AG04449 (cell line): ENCODE data around the gene IGSF23.
"Not testable (repeated sequence)": the region's sequence is repeated elsewhere in the genome, so short reads cannot be mapped to it uniquely, and the experiment has no call there.

Experiments
- CTCF ChIA-PET: fragments of 350-600 bp; formaldehyde crosslinking; extraction: SDS; loops from one replicate; lab custom pipeline; 2021; ENCODE audit warnings: antibody characterized with exemption; lab: Yijun Ruan, JAX
- POLR2A ChIA-PET: fragments of 400-600, 350-600 bp; formaldehyde crosslinking; extraction: SDS; loops from one replicate; lab custom pipeline; 2020; ENCODE audit warnings: antibody characterized with exemption, inconsistent platforms; lab: Yijun Ruan, JAX
- DNase-seq: peaks from one replicate; pipeline ENCODE4 v3.0.0-alpha.2; 2010; ENCODE audit warnings: low read depth, low spot score
- H3K4me3 ChIP-seq: 2 replicates; pipeline ENCODE4 v1.5.1; 2011; ENCODE audit warnings: low read depth, mild to moderate bottlenecking, control low read depth, low read length
- CTCF ChIP-seq: IDR thresholded peaks from one replicate; pipeline ENCODE4 v1.5.1; 2011; ENCODE audit warnings: mild to moderate bottlenecking, moderate library complexity, low read length, control low read depth, inconsistent platforms; ENCODE audit not compliant: insufficient read depth; ENCODE audit errors: missing control alignments

IGSF23 gene

GRCh38 chr19:44582581-44583265 lies 30.6 kb upstream of the IGSF23 start:
- DNase-seq: no peak
- H3K4me3 ChIP-seq: no peak overlapping the region
- peak; percentile 52 for TF ChIP-seq CTCF
- ChIA-PET CTCF (interaction anchor here (0.6 to 5.3 kb wide), 17 partner anchors 9 to 343 kb away, joined by 3 to 49 read pairs (median 4); partner anchors contain the start of gene ZNF180), POLR2A (no interaction called here)

DNA sequence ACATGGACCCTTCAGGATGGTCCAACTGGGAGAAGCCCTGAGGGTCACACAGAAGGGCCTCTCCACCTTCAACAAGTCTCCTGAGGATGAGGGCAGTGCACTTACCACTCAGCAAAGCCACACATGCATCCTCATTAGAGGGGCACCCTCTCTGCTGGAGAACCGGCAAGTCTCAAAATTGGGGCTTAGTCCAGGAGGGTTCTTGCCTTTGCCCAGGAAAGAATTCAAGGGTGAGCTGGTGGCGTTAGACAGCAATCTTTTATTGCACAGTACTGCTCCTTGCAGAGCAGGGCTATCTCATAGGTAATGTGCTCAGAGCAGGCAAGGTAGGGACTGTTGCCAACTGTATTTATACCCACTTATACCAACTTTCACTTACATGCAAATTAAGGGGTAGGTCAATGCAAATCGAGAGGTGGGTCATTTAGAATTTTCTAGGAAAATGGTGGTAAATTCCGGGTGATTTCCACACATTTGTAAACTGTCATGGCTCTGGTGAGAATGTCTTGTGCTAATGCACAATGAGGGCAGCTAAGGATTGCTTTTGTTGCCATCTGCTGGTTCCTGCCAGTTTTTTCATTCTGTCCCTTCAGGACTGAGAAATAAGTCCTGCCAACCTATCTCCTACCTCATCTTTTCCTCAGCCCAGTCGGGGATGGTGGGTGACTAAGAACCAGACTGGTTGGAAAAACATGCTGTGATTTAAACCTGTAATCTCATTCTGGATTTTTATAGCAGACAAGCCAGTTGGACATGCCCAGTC lies 27.8 kb upstream of the IGSF23 start:
- CTCF ChIA-PET: interaction anchor here (0.9 to 5.3 kb wide), 9 partner anchors 8 to 265 kb away, joined by 3 to 49 read pairs (median 6); no protein-coding TSS in a partner anchor
- peak; percentile 6 for TF ChIP-seq CTCF
- no peak overlapping the region for H3K4me3 ChIP-seq
- POLR2A ChIA-PET: no interaction called here
- no peak for DNase-seq

DNA sequence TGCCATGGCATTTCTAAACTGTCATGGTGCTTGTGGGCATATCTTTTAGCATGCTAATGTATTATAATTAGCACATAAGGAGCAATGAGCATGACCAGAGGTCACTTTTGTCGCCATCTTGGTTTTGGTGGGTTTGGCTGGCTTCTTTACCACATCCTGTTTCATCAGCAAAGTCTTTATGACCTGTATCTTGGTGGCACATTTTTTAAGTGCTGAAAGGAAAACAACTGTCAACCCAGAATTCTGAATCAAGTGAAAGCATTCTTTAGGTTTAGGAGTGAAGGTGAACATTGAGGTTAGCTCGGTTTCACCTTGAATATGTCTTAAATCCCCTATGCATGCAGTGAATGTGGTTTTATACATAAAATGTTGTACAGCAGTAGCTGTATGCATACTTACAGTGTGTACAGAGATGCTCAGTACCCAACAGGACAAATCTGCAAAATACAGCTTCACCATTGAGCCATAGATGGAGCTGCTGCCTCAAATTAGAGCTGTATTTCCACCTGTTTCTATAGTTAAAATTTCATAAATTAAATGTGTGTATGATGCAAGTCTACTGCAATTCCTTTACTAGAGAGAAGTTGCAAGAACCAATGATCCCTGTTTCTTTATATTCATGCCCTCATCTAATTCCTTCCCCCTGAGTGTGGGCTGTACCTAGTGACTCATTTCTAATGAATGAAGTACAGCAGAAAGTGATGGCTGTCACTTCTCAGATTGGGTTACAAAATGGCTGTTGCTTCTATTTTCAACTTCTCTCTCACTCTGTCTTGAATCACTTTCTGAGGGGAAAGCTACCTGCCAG lies 25.2 kb upstream of the IGSF23 start:
- peak; percentile 38 for TF ChIP-seq CTCF
- DNase-seq: peak; percentile 89
- CTCF ChIA-PET: interaction anchor here (0.8 to 4.7 kb wide), 26 partner anchors 11 to 367 kb away, joined by 3 to 53 read pairs (median 5); partner anchors contain the start of genes CLPTM1, NECTIN2 and PVR
- H3K4me3 ChIP-seq: no peak overlapping the region
- POLR2A ChIA-PET: interaction anchor here (1.0 to 1.8 kb wide), 5 partner anchors 15 to 154 kb away, joined by 3 to 12 read pairs (median 4); partner anchors contain the start of gene PVR

DNA sequence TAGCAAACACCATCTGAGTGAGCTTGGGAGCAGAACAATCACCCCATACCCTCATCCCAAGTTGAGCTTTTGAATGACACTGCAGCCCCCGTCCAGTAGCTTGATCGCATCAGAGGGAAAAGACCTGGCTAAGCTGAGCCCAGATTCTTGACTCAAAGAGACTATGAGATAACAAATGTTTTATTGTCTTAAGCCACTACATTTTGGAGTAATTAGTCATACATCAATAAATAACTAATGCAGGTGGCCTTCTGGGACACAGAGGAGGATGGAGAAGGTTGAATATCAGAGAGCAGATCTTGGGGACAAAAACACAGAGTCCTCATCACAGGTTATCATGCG lies 24.6 kb upstream of the IGSF23 start:
- no peak overlapping the region for H3K4me3 ChIP-seq
- CTCF ChIA-PET: interaction anchor here (0.9 to 4.7 kb wide), 24 partner anchors 11 to 366 kb away, joined by 3 to 53 read pairs (median 5); partner anchors contain the start of genes CLPTM1, NECTIN2 and PVR
- TF ChIP-seq CTCF: no peak

DNA sequence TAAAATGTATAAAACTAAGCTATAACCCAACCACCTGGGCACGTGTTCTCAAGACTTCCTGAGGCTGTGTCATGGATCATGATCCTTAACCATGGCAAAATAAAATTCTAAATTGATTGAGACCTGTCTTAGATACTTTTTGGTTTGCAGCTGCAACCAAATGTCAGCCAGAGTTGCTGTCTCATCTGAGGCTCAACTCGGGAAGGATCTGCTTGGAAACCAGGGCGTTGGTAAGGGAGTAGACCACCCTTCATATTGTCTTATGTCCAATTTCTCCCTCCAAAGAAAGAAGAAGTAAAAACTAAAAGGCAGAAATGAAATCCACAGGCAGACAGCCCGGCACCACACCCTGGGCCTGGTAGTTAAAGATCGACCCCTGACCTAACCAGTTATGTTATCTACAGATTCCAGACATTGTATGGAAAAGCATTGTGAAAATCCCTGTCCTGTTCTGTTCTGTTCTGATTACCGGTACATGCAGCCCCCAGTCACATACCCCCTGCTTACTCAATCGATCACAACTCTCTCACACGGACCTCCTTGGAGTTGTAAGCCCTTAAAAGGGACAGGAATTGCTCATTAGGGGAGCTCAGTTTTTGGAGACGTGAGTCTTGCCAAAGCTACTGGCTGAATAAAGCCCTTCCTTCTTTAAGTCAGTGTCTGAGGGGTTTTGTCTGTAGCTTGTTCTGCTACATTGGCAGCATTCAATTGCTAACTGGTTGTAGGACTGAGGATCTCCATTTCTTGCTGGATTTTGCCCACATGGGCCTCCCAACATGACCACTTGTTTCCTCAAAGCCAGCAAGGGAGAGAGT lies 22.9 kb upstream of the IGSF23 start:
- CTCF ChIA-PET: interaction anchor here (1.4 to 4.3 kb wide), 8 partner anchors 11 to 254 kb away, joined by 4 to 53 read pairs (median 8); no protein-coding TSS in a partner anchor
- POLR2A ChIA-PET: interaction anchor here (1.5 kb wide), 1 partner anchor 55 kb away, joined by 5 read pairs; no protein-coding TSS in a partner anchor
- no peak for TF ChIP-seq CTCF
- DNase-seq: no peak
- H3K4me3 ChIP-seq: no peak overlapping the region

More for the DNA sequence above, 24.6 kb upstream of the IGSF23 start:
- POLR2A ChIA-PET: interaction anchor here (1.0 to 1.8 kb wide), 5 partner anchors 15 to 153 kb away, joined by 3 to 12 read pairs (median 4); partner anchors contain the start of gene PVR
- DNase-seq: no peak

DNA sequence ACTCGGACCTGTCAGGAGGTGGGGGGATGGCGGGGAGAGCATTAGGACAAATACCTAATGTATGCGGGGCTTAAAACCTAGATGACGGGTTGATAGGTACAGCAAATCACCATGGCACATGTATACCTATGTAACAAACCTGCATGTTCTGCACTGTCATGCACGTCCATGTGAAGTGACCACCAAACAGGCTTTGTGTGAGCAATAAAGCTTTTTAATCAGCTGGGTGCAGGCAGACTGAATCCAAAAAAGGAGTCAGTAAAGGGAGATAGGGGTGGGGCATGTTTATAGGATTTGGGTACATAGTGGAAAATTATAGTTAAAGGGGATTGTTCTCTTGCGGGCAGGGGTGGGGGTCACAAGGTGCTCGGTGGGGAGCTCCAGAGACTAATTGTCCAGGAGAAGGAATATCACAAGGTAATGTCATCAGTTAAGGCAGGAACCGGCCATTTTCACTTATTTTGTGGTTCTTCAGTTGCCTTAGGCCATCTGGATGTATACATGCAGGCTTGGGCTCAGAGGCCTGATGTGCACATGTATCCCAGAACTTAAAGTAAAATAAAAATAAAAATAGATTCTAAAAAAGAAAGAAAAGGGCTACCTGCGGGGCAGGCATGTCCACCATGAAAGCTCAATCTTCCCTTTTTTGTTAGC lies 21.9 kb upstream of the IGSF23 start:
- CTCF ChIA-PET: interaction anchor here (0.6 to 4.3 kb wide), 8 partner anchors 10 to 253 kb away, joined by 3 to 53 read pairs (median 6); no protein-coding TSS in a partner anchor
- DNase-seq, H3K4me3 ChIP-seq, POLR2A ChIA-PET: not testable (repeated sequence)
